ENCODE results near the gene SLC25A14. TPM values are rescaled to one million over a fixed set of nuclear protein-coding genes. Genes with fewer than 3 reads are reported as not detected.

SLC25A14 gene
- total and polyA plus RNA-seq, 8 donors: 1.2 to 19.3 (median 9.3) TPM

DNA sequence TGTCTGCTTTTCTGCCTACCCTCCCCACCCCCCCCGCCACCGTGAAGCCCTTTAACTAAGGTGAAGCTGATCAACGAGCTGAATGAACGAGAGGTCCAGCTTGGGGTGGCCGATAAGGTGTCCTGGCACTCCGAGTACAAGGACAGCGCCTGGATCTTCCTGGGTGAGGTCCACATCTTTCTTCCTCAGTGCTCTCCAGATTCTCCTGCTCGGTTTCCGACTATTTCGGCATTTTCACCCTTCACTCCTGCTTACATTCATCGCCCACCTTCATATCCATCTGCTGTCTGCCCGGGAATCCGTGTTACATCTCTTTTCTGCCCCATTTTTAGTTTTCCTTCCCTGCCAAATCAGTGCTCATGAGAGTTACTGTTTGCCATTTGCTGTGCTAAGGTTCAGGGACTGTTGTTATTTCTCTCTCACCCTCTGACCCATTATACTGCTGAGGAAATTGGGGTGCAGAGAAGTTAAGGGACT lies 62.5 kb downstream of the SLC25A14 start:
- Histone ChIP-seq H3K27ac (peak overlapping the region in 4 of 5 donors; percentile 70 to 84 (median 79)), H3K36me3 (peaks cover 0 to 21% (median 7%) of the 10 kb centered on the region in 4 donors), H3K4me3 (peak overlapping the region; percentile 60 to 65 (median 64)), H3K27me3 (no peaks in the 10 kb centered on the region), H3K9me3 (no peaks in the 10 kb centered on the region), H3K4me1 (peaks cover 0 to 15% (median 6%) of the 10 kb centered on the region in 4 donors)
- intact Hi-C loops (cut with DNase I; ENCODE audit: low total_unique reads): no loop called here
- DNase-seq: peak in 1 of 2 donors; percentile 3
- WGBS, 5 donors: 0 to 38% (median 3%) methylated on average over 8 to 13 of the region's 13 CpGs
- TF ChIP-seq POLR2AphosphoS5 (IDR thresholded peaks at IDR 0.05) (no peak), POLR2A (IDR thresholded peaks at IDR 0.05) (no peak), CTCF (IDR thresholded peaks at IDR 0.05) (no peak), EP300 (IDR thresholded peaks at IDR 0.05) (no peak)

DNA sequence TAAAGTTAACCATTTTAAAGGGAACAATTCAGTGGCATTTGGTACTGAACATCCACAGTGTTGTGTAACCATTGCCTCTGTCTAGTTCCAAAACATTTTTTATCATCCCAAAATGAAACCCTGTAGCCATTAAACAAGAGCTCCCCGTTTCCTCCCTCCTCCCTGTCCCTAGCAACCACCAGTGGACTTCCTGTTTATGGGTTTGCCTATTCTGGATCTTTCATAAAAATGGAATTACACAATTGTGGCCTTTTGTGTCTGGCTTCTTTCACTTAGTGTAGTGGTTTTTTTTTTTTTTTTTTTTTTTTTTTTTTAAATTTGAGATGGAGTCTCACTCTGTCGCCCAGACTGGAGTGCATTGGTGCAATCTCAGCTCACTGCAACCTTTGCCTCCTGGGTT lies 73.7 kb downstream of the SLC25A14 start:
- Histone ChIP-seq H3K27me3 (no peaks in the 10 kb centered on the region), H3K9me3 (no peaks in the 10 kb centered on the region), H3K4me1 (no peaks in the 10 kb centered on the region), H3K27ac (no peak overlapping the region), H3K36me3 (peaks cover 0 to 56% (median 48%) of the 10 kb centered on the region in 4 donors), H3K4me3 (no peak overlapping the region)
- intact Hi-C loops (cut with DNase I; ENCODE audit: low total_unique reads): no loop called here
- no peak for DNase-seq
- 52 to 84% (median 79%) methylated on average over 1 to 2 of the region's 2 CpGs for WGBS, 5 donors
- TF ChIP-seq EP300 (IDR thresholded peaks at IDR 0.05): no peak
- TF ChIP-seq POLR2A (IDR thresholded peaks at IDR 0.05): no peak
- no peak for TF ChIP-seq POLR2AphosphoS5 (IDR thresholded peaks at IDR 0.05)
- TF ChIP-seq CTCF (IDR thresholded peaks at IDR 0.05): no peak

GRCh38 chrX:130414800-130415199 lies 75.1 kb downstream of the SLC25A14 start:
- intact Hi-C loops (cut with DNase I; ENCODE audit: low total_unique reads): no loop called here
- H3K27ac ChIP-seq: no peak overlapping the region
- 94 to 96% (median 95%) methylated on average over 5 of the region's 5 CpGs for WGBS, 5 donors
- H3K27me3 ChIP-seq: no peaks in the 10 kb centered on the region
- H3K36me3 ChIP-seq: peaks cover 0 to 46% (median 39%) of the 10 kb centered on the region in 4 donors
- no peaks in the 10 kb centered on the region for H3K4me1 ChIP-seq
- H3K4me3 ChIP-seq: no peak overlapping the region
- TF ChIP-seq EP300 (IDR thresholded peaks at IDR 0.05) (no peak), CTCF (IDR thresholded peaks at IDR 0.05) (no peak), POLR2AphosphoS5 (IDR thresholded peaks at IDR 0.05) (no peak), POLR2A (IDR thresholded peaks at IDR 0.05) (no peak)
- no peaks in the 10 kb centered on the region for H3K9me3 ChIP-seq
- no peak for DNase-seq

DNA sequence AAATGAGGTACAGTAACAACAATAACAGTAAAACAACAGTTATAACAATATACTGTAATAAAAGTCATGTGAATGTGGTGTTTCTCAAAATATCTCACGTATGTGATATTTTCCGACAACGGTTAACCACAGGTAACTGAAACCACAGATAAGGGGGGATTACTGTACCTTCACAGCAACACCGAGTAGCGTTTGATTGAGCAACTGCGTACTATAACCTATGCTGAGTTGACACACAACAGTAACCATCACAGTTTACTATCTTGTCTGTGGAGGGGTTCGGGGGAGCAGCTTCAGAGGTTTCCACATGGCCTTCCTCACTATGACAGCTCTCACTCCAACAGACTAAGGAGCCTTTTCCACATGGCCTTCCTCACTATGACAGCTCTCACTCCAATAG lies 75.5 kb downstream of the SLC25A14 start:
- Histone ChIP-seq H3K4me1 (no peaks in the 10 kb centered on the region), H3K27ac (no peak overlapping the region), H3K36me3 (peaks cover 0 to 42% (median 37%) of the 10 kb centered on the region in 4 donors), H3K4me3 (no peak overlapping the region), H3K27me3 (no peaks in the 10 kb centered on the region), H3K9me3 (no peaks in the 10 kb centered on the region)
- TF ChIP-seq POLR2AphosphoS5 (IDR thresholded peaks at IDR 0.05): no peak
- TF ChIP-seq EP300 (IDR thresholded peaks at IDR 0.05): no peak
- no peak for TF ChIP-seq POLR2A (IDR thresholded peaks at IDR 0.05)
- TF ChIP-seq CTCF (IDR thresholded peaks at IDR 0.05): no peak
- DNase-seq: no peak
- intact Hi-C loops (cut with DNase I; ENCODE audit: low total_unique reads): no loop called here
- WGBS, 5 donors: 71 to 93% (median 88%) methylated on average over 6 to 7 of the region's 7 CpGs

All from stomach (tissue), 9 donors.